ENCODE measurements around the gene NXF3.
"Not testable (repeated sequence)": the region's sequence is repeated elsewhere in the genome, so short reads cannot be mapped to it uniquely, and the experiment has no call there.

Gene NXF3

GRCh38 chrX:103051260-103051789 lies 41.6 kb downstream of the NXF3 start:
- DNase-seq, result no peak

GRCh38 chrX:103033371-103033770 lies 59.6 kb downstream of the NXF3 start:
- DNase-seq, result not testable (repeated sequence)
